GM23248 (cell line): ENCODE measurements around the gene ANKRD31. TPM values are rescaled to one million over a fixed set of nuclear protein-coding genes. Genes with fewer than 3 reads are reported as not detected.
"Not testable (repeated sequence)": the region's sequence is repeated elsewhere in the genome, so short reads cannot be mapped to it uniquely, and the experiment has no call there.

Experiments
- DNase-seq: peaks from one replicate; pipeline ENCODE4 v3.0.0-alpha.2; 2015
- H2AFZ ChIP-seq: fragments of 200-600 bp; sonication (generic); 2 replicates; pipeline ENCODE4 v1.6.1; 2016; ENCODE audit warnings: antibody characterized with exemption
- H3F3A ChIP-seq: fragments of 200-600 bp; sonication (generic); 2 replicates; pipeline ENCODE4 v1.6.1; 2016; ENCODE audit warnings: mild to moderate bottlenecking, antibody characterized with exemption, mixed run types; ENCODE audit not compliant: insufficient read depth
- H3K27ac ChIP-seq: fragments of 200-600 bp; sonication (generic); 2 replicates; pipeline ENCODE4 v1.5.1; 2016; ENCODE audit warnings: mild to moderate bottlenecking
- H3K27me3 ChIP-seq: fragments of 200-600 bp; sonication (generic); replicated peaks from 2 replicates; pipeline ENCODE4 v1.6.1; 2016; ENCODE audit warnings: mild to moderate bottlenecking; ENCODE audit not compliant: insufficient read depth
- H3K36me3 ChIP-seq: fragments of 200-600 bp; sonication (generic); 2 replicates; pipeline ENCODE4 v1.6.1; 2016; ENCODE audit warnings: low read depth, mild to moderate bottlenecking
- H3K4me1 ChIP-seq: fragments of 200-600 bp; sonication (generic); 2 replicates; pipeline ENCODE4 v1.6.1; 2016; ENCODE audit warnings: mild to moderate bottlenecking; ENCODE audit not compliant: insufficient read depth
- H3K4me2 ChIP-seq: fragments of 200-600 bp; sonication (generic); one replicate; pipeline ENCODE4 v1.6.1; 2016; ENCODE audit warnings: mild to moderate bottlenecking; ENCODE audit not compliant: unreplicated experiment
- H3K4me3 ChIP-seq: fragments of 200-600 bp; sonication (generic); 2 replicates; pipeline ENCODE4 v1.5.1; 2016; ENCODE audit warnings: mild to moderate bottlenecking
- H3K79me2 ChIP-seq: fragments of 200-600 bp; sonication (generic); 2 replicates; pipeline ENCODE4 v1.6.1; 2016; ENCODE audit warnings: mild to moderate bottlenecking; ENCODE audit not compliant: insufficient read depth
- H3K9ac ChIP-seq: fragments of 200-600 bp; sonication (generic); 2 replicates; pipeline ENCODE4 v1.6.1; 2016; ENCODE audit warnings: mild to moderate bottlenecking
- H3K9me2 ChIP-seq: fragments of 200-600 bp; sonication (generic); 2 replicates; pipeline ENCODE4 v1.6.1; 2016; ENCODE audit warnings: mixed run types, mild to moderate bottlenecking, moderate library complexity; ENCODE audit not compliant: insufficient read depth
- H3K9me3 ChIP-seq: fragments of 200-600 bp; sonication (generic); one replicate; pipeline ENCODE4 v1.6.1; 2017; ENCODE audit warnings: low read depth
- H4K20me1 ChIP-seq: fragments of 200-600 bp; sonication (generic); 2 replicates; pipeline ENCODE4 v1.6.0; 2016; ENCODE audit not compliant: insufficient read depth
- EZH2 ChIP-seq: fragments of 200-600 bp; sonication (generic); IDR thresholded peaks from 2 replicates; pipeline ENCODE4 v1.6.1; 2018; ENCODE audit warnings: antibody characterized with exemption, mild to moderate bottlenecking; ENCODE audit not compliant: insufficient read depth, poor library complexity, severe bottlenecking
- EZH2phosphoT487 ChIP-seq: fragments of 200-600 bp; sonication (generic); IDR thresholded peaks from 2 replicates; pipeline ENCODE4 v1.6.1; 2018; ENCODE audit warnings: antibody characterized with exemption, moderate library complexity, mild to moderate bottlenecking, low read depth; ENCODE audit not compliant: insufficient read depth
- WGBS, 2 experiments: methylation state at CpG; one replicate each; pipeline ENCODE4 v1.1.6; 2015 to 2017; ENCODE audit warnings: low lambda C conversion rate in 2 of 2, low coverage in 1 of 2; ENCODE audit errors: missing lambda C conversion rate in 2 of 2; 5-methylcytosine and 5-hydroxymethylcytosine counted together
- in situ Hi-C: fragments of 300-500 bp; cut with MboI; formaldehyde crosslinking; loops from 2 replicates; pipeline ENCODE4 v1.15.0; 2020
- polyA plus RNA-seq: library from polyadenylated mRNA; unstranded; fragments of >200 nt; fragmentation: Nextera tagmentation; extraction: Ambion mirVana; gene quantifications from 2 replicates; pipeline ENCODE4 v1.2.1, GENCODE V29; 2016
- total RNA-seq: library from RNA; depleted of rRNA; stranded (reverse); fragments of >200 nt; shearing (Covaris generic); gene quantifications from 2 replicates; pipeline ENCODE4 v1.2.3, GENCODE V29; 2014

The ANKRD31 gene
- total and polyA plus RNA-seq, 2 experiments from 2014 or later: not detected

GRCh38 chr5:75274486-75274885 lies 37.8 kb upstream of the ANKRD31 start:
- H3K27ac ChIP-seq: no peak overlapping the region
- H2AFZ ChIP-seq: no peak overlapping the region
- DNase-seq: no peak
- H3K9me3 ChIP-seq: no peaks in the 10 kb centered on the region
- no peaks in the 10 kb centered on the region for H3K9me2 ChIP-seq
- no peak for TF ChIP-seq EZH2
- TF ChIP-seq EZH2phosphoT487: no peak
- H4K20me1 ChIP-seq: no peaks in the 10 kb centered on the region
- H3K4me3 ChIP-seq: no peak overlapping the region
- no peaks in the 10 kb centered on the region for H3K36me3 ChIP-seq
- no peak overlapping the region for H3K4me2 ChIP-seq
- H3F3A ChIP-seq: no peaks in the 10 kb centered on the region
- in situ Hi-C loops: no loop called here
- no peaks in the 10 kb centered on the region for H3K79me2 ChIP-seq
- no peak overlapping the region for H3K9ac ChIP-seq
- no peaks in the 10 kb centered on the region for H3K27me3 ChIP-seq
- 80 to 82% methylated on average over 1 of the region's 1 CpG for WGBS, 2 experiments
- H3K4me1 ChIP-seq: no peaks in the 10 kb centered on the region

GRCh38 chr5:75270605-75271004 lies 33.9 kb upstream of the ANKRD31 start:
- H4K20me1 ChIP-seq, H3K4me2 ChIP-seq, H3K79me2 ChIP-seq, in situ Hi-C loops, H3K9ac ChIP-seq, H3F3A ChIP-seq, H3K4me3 ChIP-seq, H3K27ac ChIP-seq, DNase-seq, H3K27me3 ChIP-seq, H3K4me1 ChIP-seq, H3K9me3 ChIP-seq, H2AFZ ChIP-seq, H3K9me2 ChIP-seq, H3K36me3 ChIP-seq: not testable (repeated sequence)
- no CpG with 5 or more reads among the region's 31 CpGs for WGBS, 2 experiments

- Histone ChIP-seq H3K36me3 (no peaks in the 10 kb centered on the region), H2AFZ (no peak overlapping the region), H3K9ac (no peak overlapping the region), H4K20me1 (no peaks in the 10 kb centered on the region), H3K79me2 (no peaks in the 10 kb centered on the region), H3K4me1 (no peaks in the 10 kb centered on the region), H3K4me3 (no peak overlapping the region), H3F3A (no peaks in the 10 kb centered on the region), H3K9me2 (no peaks in the 10 kb centered on the region), H3K27ac (no peak overlapping the region), H3K4me2 (no peak overlapping the region), H3K9me3 (no peaks in the 10 kb centered on the region), H3K27me3 (no peaks in the 10 kb centered on the region; the same call in 1 of the 2 replicates)
- DNase-seq: peak; percentile 55
- in situ Hi-C loops: no loop called here
- 23 to 24% methylated on average over 2 of the region's 2 CpGs for WGBS, 2 experiments
- TF ChIP-seq EZH2phosphoT487 (no peak), EZH2 (no peak)
Measured at GRCh38 chr5:75265731-75266130, 29.1 kb upstream of the ANKRD31 start.

- DNase-seq: no peak
- Histone ChIP-seq H3K79me2 (no peaks in the 10 kb centered on the region), H3K4me1 (no peaks in the 10 kb centered on the region), H3K9me2 (no peaks in the 10 kb centered on the region), H3K4me3 (no peak overlapping the region), H3F3A (no peaks in the 10 kb centered on the region), H3K9ac (no peak overlapping the region), H3K4me2 (no peak overlapping the region), H2AFZ (no peak overlapping the region), H3K9me3 (no peaks in the 10 kb centered on the region), H4K20me1 (no peaks in the 10 kb centered on the region), H3K36me3 (no peaks in the 10 kb centered on the region), H3K27me3 (no peaks in the 10 kb centered on the region; the same call in 1 of the 2 replicates), H3K27ac (no peak overlapping the region)
- 66 to 74% methylated on average over 3 of the region's 3 CpGs for WGBS, 2 experiments
- no peak for TF ChIP-seq EZH2
- no peak for TF ChIP-seq EZH2phosphoT487
- in situ Hi-C loops: no loop called here
Measured at GRCh38 chr5:75262271-75262670, 25.6 kb upstream of the ANKRD31 start.

- H4K20me1 ChIP-seq: no peaks in the 10 kb centered on the region
- no peak overlapping the region for H3K4me3 ChIP-seq
- no peaks in the 10 kb centered on the region for H3K9me2 ChIP-seq
- no peak for TF ChIP-seq EZH2phosphoT487
- no peak for TF ChIP-seq EZH2
- H3K79me2 ChIP-seq: no peaks in the 10 kb centered on the region
- no peak overlapping the region for H3K27ac ChIP-seq
- H3F3A ChIP-seq: no peaks in the 10 kb centered on the region
- no peaks in the 10 kb centered on the region; the same call in 1 of the 2 replicates for H3K27me3 ChIP-seq
- H3K36me3 ChIP-seq: no peaks in the 10 kb centered on the region
- in situ Hi-C loops: no loop called here
- no peak for DNase-seq
- no peak overlapping the region for H3K9ac ChIP-seq
- no peak overlapping the region for H2AFZ ChIP-seq
- H3K4me1 ChIP-seq: no peaks in the 10 kb centered on the region
- H3K9me3 ChIP-seq: no peaks in the 10 kb centered on the region
- no peak overlapping the region for H3K4me2 ChIP-seq
- WGBS, 2 experiments: 66 to 69% methylated on average over 2 of the region's 2 CpGs
Measured at GRCh38 chr5:75260708-75261107, 24.0 kb upstream of the ANKRD31 start.

- 42 to 55% methylated on average over 4 of the region's 4 CpGs for WGBS, 2 experiments
- H4K20me1 ChIP-seq, H3K79me2 ChIP-seq, H3K36me3 ChIP-seq, H3K9ac ChIP-seq, H3K27ac ChIP-seq, H3K9me2 ChIP-seq, H3K27me3 ChIP-seq, H3K9me3 ChIP-seq, in situ Hi-C loops, H3K4me3 ChIP-seq, DNase-seq, H3F3A ChIP-seq, H3K4me2 ChIP-seq, H2AFZ ChIP-seq, H3K4me1 ChIP-seq: not testable (repeated sequence)
Measured at GRCh38 chr5:75250452-75250851, 13.8 kb upstream of the ANKRD31 start.
